ENCODE measurements around the gene RREB1.

GRCh38 chr6:7261032-7261841 is 153.5 kb downstream of the RREB1 start:
- TF ChIP-seq CTCF (IDR thresholded peaks at IDR 0.05) (no peak), POLR2A (IDR thresholded peaks at IDR 0.05) (peak; percentile 72), POLR2AphosphoS5 (IDR thresholded peaks at IDR 0.05) (peak; percentile 61 to 72 (median 70)), EP300 (IDR thresholded peaks at IDR 0.05; ENCODE audit: low read depth) (no peak)

Data from transverse colon (tissue), 4 donors.